GM23338 (cell line): Measurements from ENCODE around the gene CORO1C. TPM values are rescaled to one million over a fixed set of nuclear protein-coding genes. Genes with fewer than 3 reads are reported as not detected.
A peak's percentile ranks its signal among the peaks of the same experiment; 100 is the strongest.

ENCODE experiments used
- ATAC-seq: fragments of 200-7000 bp; cut with Tn5 transposase; 3 replicates; pipeline ENCODE4 v1.9.1; 2020
- DNase-seq: peaks from one replicate; pipeline ENCODE4 v3.0.0-alpha.2; 2015; ENCODE audit warnings: low spot score
- H2AFZ ChIP-seq: fragments of 200-600 bp; sonication (generic); 2 replicates; pipeline ENCODE4 v1.8.0; 2016; ENCODE audit warnings: antibody characterized with exemption, mild to moderate bottlenecking, moderate library complexity
- H3F3A ChIP-seq: fragments of 200-600 bp; sonication (generic); replicated peaks from 2 replicates; pipeline ENCODE4 v1.8.0; 2017; ENCODE audit warnings: antibody characterized with exemption, mixed run types, low read depth
- H3K27ac ChIP-seq: fragments of 200-600 bp; sonication (generic); 2 replicates; pipeline ENCODE4 v1.6.1; 2016; ENCODE audit warnings: low read depth
- H3K27me3 ChIP-seq: fragments of 200-600 bp; sonication (generic); 2 replicates; pipeline ENCODE4 v1.8.0; 2016; ENCODE audit warnings: mild to moderate bottlenecking, mixed run types, moderate library complexity; ENCODE audit not compliant: insufficient read depth
- H3K36me3 ChIP-seq: fragments of 200-600 bp; sonication (generic); 2 replicates; pipeline ENCODE4 v1.8.0; 2016; ENCODE audit warnings: mild to moderate bottlenecking; ENCODE audit not compliant: insufficient read depth
- H3K4me1 ChIP-seq: fragments of 200-600 bp; sonication (generic); 2 replicates; pipeline ENCODE4 v1.8.0; 2016; ENCODE audit warnings: mild to moderate bottlenecking, moderate library complexity; ENCODE audit not compliant: insufficient read depth
- H3K4me2 ChIP-seq: fragments of 200-600 bp; sonication (generic); 2 replicates; pipeline ENCODE4 v1.7.1; 2017; ENCODE audit warnings: mixed run types
- H3K4me3 ChIP-seq: fragments of 200-600 bp; sonication (generic); 2 replicates; pipeline ENCODE4 v1.6.1; 2016; ENCODE audit warnings: mixed run types
- H3K79me2 ChIP-seq: fragments of 200-600 bp; sonication (generic); replicated peaks from 2 replicates; pipeline ENCODE4 v1.8.0; 2017; ENCODE audit warnings: mild to moderate bottlenecking; ENCODE audit not compliant: insufficient read depth
- H3K9me2 ChIP-seq: fragments of 200-600 bp; sonication (generic); 2 replicates; pipeline ENCODE4 v1.8.0; 2017; ENCODE audit not compliant: insufficient read depth
- H4K20me1 ChIP-seq: fragments of 200-600 bp; sonication (generic); replicated peaks from 2 replicates; pipeline ENCODE4 v1.8.0; 2017; ENCODE audit warnings: mild to moderate bottlenecking; ENCODE audit not compliant: insufficient read depth
- H3K27ac Mint-ChIP-seq: 2 replicates; pipeline ENCODE4 v1.8.0; 2020; ENCODE audit warnings: inconsistent platforms, mild to moderate bottlenecking, moderate library complexity, mixed read lengths
- H3K27me3 Mint-ChIP-seq: 3 replicates; pipeline ENCODE4 v1.8.0; 2022; ENCODE audit warnings: low read depth, mild to moderate bottlenecking, moderate library complexity, mixed read lengths, inconsistent platforms; ENCODE audit not compliant: insufficient read depth, poor library complexity
- H3K36me3 Mint-ChIP-seq: 3 replicates; pipeline ENCODE4 v1.8.0; 2021; ENCODE audit warnings: low read depth, mild to moderate bottlenecking, inconsistent platforms, moderate library complexity, mixed read lengths
- H3K4me1 Mint-ChIP-seq: 3 replicates; pipeline ENCODE4 v1.8.0; 2020; ENCODE audit warnings: mild to moderate bottlenecking, inconsistent platforms, mixed read lengths
- H3K4me3 Mint-ChIP-seq: 3 replicates; pipeline ENCODE4 v1.8.0; 2021; ENCODE audit warnings: moderate library complexity, mild to moderate bottlenecking, inconsistent platforms, mixed read lengths
- H3K9me3 Mint-ChIP-seq: 3 replicates; pipeline ENCODE4 v1.8.0; 2020; ENCODE audit warnings: moderate library complexity, mild to moderate bottlenecking, inconsistent platforms, mixed read lengths
- CREB1 ChIP-seq: fragments of 250-450 bp; sonication (Bioruptor Pico); IDR thresholded peaks from 2 replicates; pipeline ENCODE4 v1.5.0; 2020; ENCODE audit warnings: low read depth, mild to moderate bottlenecking, moderate library complexity
- CTCF ChIP-seq, 2 experiments: fragments of 200-600 bp in 1 of 2; sonication (generic) in 1 of 2; conservative IDR thresholded peaks; 2 replicates each; pipeline versions ENCODE4 v1.5.1 to v1.6.1; 2016 to 2017; ENCODE audit warnings: antibody characterized with exemption in 2 of 2, low read depth in 2 of 2, mild to moderate bottlenecking in 2 of 2, moderate library complexity in 1 of 2
- ETS1 ChIP-seq: IDR thresholded peaks from 2 replicates; pipeline ENCODE4 v1.6.1; 2016; ENCODE audit warnings: antibody characterized with exemption
- EZH2 ChIP-seq: fragments of 200-600 bp; sonication (generic); IDR thresholded peaks from one replicate; pipeline ENCODE4 v1.8.0; 2017; ENCODE audit warnings: antibody characterized with exemption, mild to moderate bottlenecking, low read depth; ENCODE audit not compliant: unreplicated experiment
- EZH2phosphoT487 ChIP-seq: fragments of 200-600 bp; sonication (generic); IDR thresholded peaks from one replicate; pipeline ENCODE4 v1.8.1; 2018; ENCODE audit warnings: antibody characterized with exemption; ENCODE audit not compliant: unreplicated experiment
- JUNB ChIP-seq: IDR thresholded peaks from one replicate; pipeline ENCODE4 v1.6.1; 2016; ENCODE audit warnings: antibody characterized with exemption; ENCODE audit not compliant: unreplicated experiment
- NANOG ChIP-seq: IDR thresholded peaks from 2 replicates; pipeline ENCODE4 v1.6.1; 2016; ENCODE audit warnings: antibody characterized with exemption, borderline replicate concordance
- POLR2AphosphoS5 ChIP-seq: IDR thresholded peaks from 2 replicates; pipeline ENCODE4 v1.6.1; 2016; ENCODE audit warnings: antibody characterized with exemption, low read depth
- REST ChIP-seq: IDR thresholded peaks from one replicate; pipeline ENCODE4 v1.6.1; 2018; ENCODE audit warnings: antibody characterized with exemption; ENCODE audit not compliant: unreplicated experiment
- STAT1 ChIP-seq: IDR thresholded peaks from one replicate; pipeline ENCODE4 v1.6.1; 2016; ENCODE audit warnings: antibody characterized with exemption; ENCODE audit not compliant: unreplicated experiment
- ZNF114 ChIP-seq: fragments of 250-450 bp; sonication (Bioruptor Pico); IDR thresholded peaks from 2 replicates; pipeline ENCODE4 v1.5.0; 2020; ENCODE audit warnings: mild to moderate bottlenecking, moderate library complexity
- ZNF331 ChIP-seq: fragments of 250-450 bp; sonication (Bioruptor Pico); IDR thresholded peaks from 2 replicates; pipeline ENCODE4 v1.5.0; 2020; ENCODE audit warnings: low read depth, mild to moderate bottlenecking, moderate library complexity
- polyA plus RNA-seq: library from polyadenylated mRNA; unstranded; fragments of >200 nt; fragmentation: Nextera tagmentation; extraction: Ambion mirVana; gene quantifications from 2 replicates; pipeline ENCODE4 v1.2.1, GENCODE V29; 2016
- total RNA-seq: library from RNA; depleted of rRNA; stranded (reverse); fragments of >200 nt; shearing (Covaris generic); gene quantifications from 2 replicates; pipeline ENCODE4 v1.2.3, GENCODE V29; 2014

CORO1C gene
- total and polyA plus RNA-seq, 2 experiments from 2014 or later = 59.2 to 89.5 TPM

GRCh38 chr12:108642269-108642870 is 88.9 kb downstream of the CORO1C start (continued):
- TF ChIP-seq CTCF (conservative IDR thresholded peaks at IDR 0.05; ENCODE audit: low read depth in 2 of 2) (no peak), EZH2 (no peak), REST (no peak)

- no peak overlapping the region for H3K4me2 ChIP-seq
- DNase-seq (no peak), ATAC-seq (no peak)
- H3K4me1 Mint-ChIP-seq = peaks cover 34% of the 10 kb centered on the region
- H3K9me2 ChIP-seq = peaks cover 4% of the 10 kb centered on the region; the same call in 1 of the 2 replicates
- no peaks in the 10 kb centered on the region for H3K79me2 ChIP-seq
- 0 out of 2 replicates have a peak overlapping the region, but pooled peaks have one; percentile 19 for H3K27ac Mint-ChIP-seq
- H3K27me3 Mint-ChIP-seq = peaks cover 12% of the 10 kb centered on the region
- no peaks in the 10 kb centered on the region for H4K20me1 ChIP-seq
- H2AFZ ChIP-seq = no peak overlapping the region
- peaks cover 26% of the 10 kb centered on the region for H3K4me1 ChIP-seq
- H3K36me3 Mint-ChIP-seq = peaks cover 13% of the 10 kb centered on the region
- no peaks in the 10 kb centered on the region for H3K27me3 ChIP-seq
- no peak overlapping the region for H3K27ac ChIP-seq
- H3K9me3 Mint-ChIP-seq = no peaks in the 10 kb centered on the region
- H3K4me3 ChIP-seq = no peak overlapping the region
- 0 out of 2 replicates have a peak, but pooled peaks cover 8% of the 10 kb centered on the region for H3F3A ChIP-seq
- H3K4me3 Mint-ChIP-seq = no peak overlapping the region
- H3K36me3 ChIP-seq = 0 out of 2 replicates have a peak, but pooled peaks cover 5% of the 10 kb centered on the region
- TF ChIP-seq EZH2phosphoT487 (no peak), NANOG (no peak), REST (no peak), ETS1 (no peak), STAT1 (no peak), CTCF (conservative IDR thresholded peaks at IDR 0.05; ENCODE audit: low read depth in 2 of 2) (no peak), EZH2 (no peak), POLR2AphosphoS5 (no peak; the same call in 1 of the 2 replicates), ZNF331 (CRISPR knock-in tag) (no peak), CREB1 (no peak), JUNB (no peak), ZNF114 (CRISPR knock-in tag) (no peak)
Measured at GRCh38 chr12:108641446-108642268, 89.7 kb downstream of the CORO1C start.
